HuH-7 (cell line): Measurements from ENCODE around the gene CCDC27.
A peak's percentile ranks its signal among the peaks of the same experiment; 100 is the strongest.

Experiments used
- DNase-seq: peaks from one replicate; pipeline ENCODE4 v3.0.0; 2011; ENCODE audit warnings: low spot score

The CCDC27 gene

GRCh38 chr1:3752400-3752945 lies at the start of gene CCDC27:
CCDC27 (plus strand) TSS chr1:3752450; CDS start chr1:3752482, 32 bp downstream.
- DNase-seq = no peak

GRCh38 chr1:3702528-3702927 lies 49.7 kb upstream of the CCDC27 start:
- DNase-seq = no peak

GRCh38 chr1:3702990-3703728 lies 49.1 kb upstream of the CCDC27 start:
- no peak for DNase-seq

GRCh38 chr1:3703786-3704371 lies 48.4 kb upstream of the CCDC27 start:
- no peak for DNase-seq

GRCh38 chr1:3705341-3705950 lies 46.8 kb upstream of the CCDC27 start:
- no peak for DNase-seq

GRCh38 chr1:3706651-3707297 lies 45.5 kb upstream of the CCDC27 start:
- DNase-seq = no peak

GRCh38 chr1:3707298-3707938 lies 44.8 kb upstream of the CCDC27 start:
- DNase-seq = no peak

GRCh38 chr1:3707939-3708328 lies 44.3 kb upstream of the CCDC27 start:
- DNase-seq = no peak

- no peak for DNase-seq
Observed at GRCh38 chr1:3708791-3709190, 43.5 kb upstream of the CCDC27 start.

- no peak for DNase-seq
Observed at GRCh38 chr1:3710251-3710650, 42.0 kb upstream of the CCDC27 start.

GRCh38 chr1:3711381-3711779 lies 40.9 kb upstream of the CCDC27 start:
- no peak for DNase-seq

GRCh38 chr1:3711780-3712451 lies 40.3 kb upstream of the CCDC27 start:
- DNase-seq = no peak

- DNase-seq = no peak
Observed at GRCh38 chr1:3712573-3713535, 39.4 kb upstream of the CCDC27 start.

GRCh38 chr1:3713840-3714239 lies 38.4 kb upstream of the CCDC27 start:
- no peak for DNase-seq

GRCh38 chr1:3714284-3714741 lies 37.9 kb upstream of the CCDC27 start:
- no peak for DNase-seq

GRCh38 chr1:3714814-3715213 lies 37.4 kb upstream of the CCDC27 start:
- DNase-seq = no peak

- DNase-seq = no peak
Observed at GRCh38 chr1:3716351-3716750, 35.9 kb upstream of the CCDC27 start.

- DNase-seq = no peak
Observed at GRCh38 chr1:3717041-3717714, 35.1 kb upstream of the CCDC27 start.

- peak; percentile 81 for DNase-seq
Observed at GRCh38 chr1:3717715-3718601, 34.3 kb upstream of the CCDC27 start.
